ENCODE results near the gene F10. TPM values are rescaled to one million over a fixed set of nuclear protein-coding genes. Genes with fewer than 3 reads are reported as not detected.

F10 gene
- total RNA-seq, 2 donors from 2014 or later: 18.7 to 32.4 TPM

DNA sequence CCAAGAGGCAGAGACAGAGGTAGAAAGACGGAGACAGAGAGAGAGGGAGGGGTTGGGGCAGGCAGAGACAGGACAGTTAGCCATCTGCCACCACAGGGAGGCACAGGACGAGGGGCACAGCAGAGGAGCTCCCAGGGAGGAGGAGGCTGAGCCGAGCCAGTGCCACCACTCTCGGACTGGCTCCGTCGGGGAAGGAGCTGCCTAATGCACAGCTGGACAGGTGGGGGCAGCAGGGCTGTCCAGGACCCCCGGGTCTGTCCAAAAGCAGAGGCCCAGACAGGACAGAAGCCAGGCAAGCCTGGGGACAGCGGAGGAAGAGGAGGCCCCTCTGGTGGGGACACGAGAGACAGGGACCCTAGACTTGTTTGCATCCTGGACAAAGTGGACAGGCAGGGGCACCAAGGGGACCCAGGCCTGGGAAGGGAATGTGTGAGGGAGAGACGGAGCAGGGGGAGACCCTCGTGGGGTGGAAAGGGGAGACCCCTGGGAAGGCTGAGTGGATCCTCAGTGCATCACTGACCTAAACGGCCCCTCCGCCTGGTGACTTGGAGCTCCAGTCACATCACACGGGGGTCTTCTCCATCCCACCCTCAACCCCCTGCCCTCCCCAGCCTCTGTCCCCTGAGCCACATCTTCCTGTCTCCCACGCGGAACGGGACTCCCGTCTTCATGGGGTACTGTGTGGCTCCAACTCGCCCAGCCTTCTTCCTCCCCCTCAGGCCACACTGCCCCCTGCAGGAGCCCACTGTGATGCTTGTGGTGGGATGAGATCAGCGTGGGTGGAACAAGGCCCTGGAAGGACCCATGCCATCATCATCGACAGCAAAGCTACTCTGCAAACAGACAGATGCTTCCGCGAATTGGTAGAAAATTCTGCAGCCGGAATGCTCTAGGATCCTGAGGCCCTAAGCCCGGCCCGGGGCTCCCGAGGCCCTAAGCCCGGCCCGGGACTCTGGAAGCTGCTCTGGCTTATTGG is 915 bp downstream of the F10 start:
- TF ChIP-seq, protein P1, sequence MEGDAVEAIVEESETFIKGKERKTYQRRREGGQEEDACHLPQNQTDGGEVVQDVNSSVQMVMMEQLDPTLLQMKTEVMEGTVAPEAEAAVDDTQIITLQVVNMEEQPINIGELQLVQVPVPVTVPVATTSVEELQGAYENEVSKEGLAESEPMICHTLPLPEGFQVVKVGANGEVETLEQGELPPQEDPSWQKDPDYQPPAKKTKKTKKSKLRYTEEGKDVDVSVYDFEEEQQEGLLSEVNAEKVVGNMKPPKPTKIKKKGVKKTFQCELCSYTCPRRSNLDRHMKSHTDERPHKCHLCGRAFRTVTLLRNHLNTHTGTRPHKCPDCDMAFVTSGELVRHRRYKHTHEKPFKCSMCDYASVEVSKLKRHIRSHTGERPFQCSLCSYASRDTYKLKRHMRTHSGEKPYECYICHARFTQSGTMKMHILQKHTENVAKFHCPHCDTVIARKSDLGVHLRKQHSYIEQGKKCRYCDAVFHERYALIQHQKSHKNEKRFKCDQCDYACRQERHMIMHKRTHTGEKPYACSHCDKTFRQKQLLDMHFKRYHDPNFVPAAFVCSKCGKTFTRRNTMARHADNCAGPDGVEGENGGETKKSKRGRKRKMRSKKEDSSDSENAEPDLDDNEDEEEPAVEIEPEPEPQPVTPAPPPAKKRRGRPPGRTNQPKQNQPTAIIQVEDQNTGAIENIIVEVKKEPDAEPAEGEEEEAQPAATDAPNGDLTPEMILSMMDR (conservative IDR thresholded peaks at IDR 0.05): peak; percentile 64
- peak; percentile 76 for DNase-seq
- 89 to 94% methylated on average over 14 to 29 of the region's 29 CpGs for WGBS, 2 experiments (ENCODE audit: insufficient coverage in 1 of 2, insufficient read length in 1 of 2)
- Mint-ChIP-seq H3K27me3 (ENCODE audit: insufficient read depth) (peaks cover 6% of the 10 kb centered on the region), H3K9me3 (no peaks in the 10 kb centered on the region), H3K27ac (peak overlapping the region; percentile 53), H3K4me3 (peak overlapping the region; percentile 39), H3K36me3 (ENCODE audit: low read depth) (peaks cover 4% of the 10 kb centered on the region), H3K4me1 (peaks cover 12% of the 10 kb centered on the region)
- Histone ChIP-seq H3K9me3 (ENCODE audit: control insufficient read depth, low read length) (no peaks in the 10 kb centered on the region), H3K4me1 (ENCODE audit: control insufficient read depth, insufficient read depth, low read length) (peaks cover 8% of the 10 kb centered on the region), H3K36me3 (ENCODE audit: control insufficient read depth, insufficient read depth, low read length) (no peaks in the 10 kb centered on the region), H3K27ac (ENCODE audit: low read depth, low read length) (peak overlapping the region; percentile 3), H3K9ac (ENCODE audit: extremely low read depth, low read length, poor library complexity, severe bottlenecking) (no peak overlapping the region), H3K27me3 (ENCODE audit: control insufficient read depth, insufficient read depth, low read length, poor library complexity, severe bottlenecking) (peaks cover 7% of the 10 kb centered on the region), H3K4me3 (ENCODE audit: low read length) (peak overlapping the region; percentile 57)

DNA sequence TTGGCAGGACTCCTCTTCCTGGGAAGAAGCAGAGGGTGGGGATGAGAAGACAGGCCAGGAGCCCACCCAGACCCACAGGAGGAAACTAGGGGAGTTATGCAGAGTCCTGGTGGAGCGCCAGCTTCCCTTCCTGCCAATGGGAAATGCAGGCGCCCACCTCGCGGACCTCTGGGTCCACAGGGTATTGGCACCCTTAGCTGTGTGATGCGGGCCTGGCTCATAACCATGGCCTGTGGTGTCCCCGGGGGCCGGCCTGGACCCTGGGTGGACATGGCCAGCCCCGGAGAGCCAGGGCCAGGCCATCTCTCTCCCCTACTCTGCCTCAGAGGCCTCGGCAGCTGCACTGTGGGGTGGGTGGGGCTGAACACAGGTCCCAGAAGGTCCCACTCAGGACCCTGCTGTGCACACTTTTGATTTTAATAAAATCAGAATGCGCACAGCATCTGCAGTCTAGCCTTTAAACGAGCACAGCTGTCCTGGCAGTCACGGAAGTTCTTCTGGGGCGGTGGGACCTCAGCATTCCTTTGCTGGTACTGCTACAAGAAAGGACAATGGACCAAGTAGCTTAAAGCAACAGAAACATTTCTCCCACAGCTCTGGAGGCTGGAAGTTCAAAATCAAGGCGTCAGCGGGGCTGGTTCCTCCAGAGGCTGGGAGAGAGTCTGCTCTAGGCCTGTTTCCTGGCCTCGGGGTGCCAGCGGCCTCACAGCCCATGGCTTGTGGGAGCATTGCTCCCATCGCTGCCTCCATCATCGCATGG is 1.8 kb downstream of the F10 start:
- TF ChIP-seq, protein P1 (conservative IDR thresholded peaks at IDR 0.05): no peak
- peaks cover 18% of the 10 kb centered on the region for H3K4me1 Mint-ChIP-seq
- no peak for DNase-seq
- Histone ChIP-seq H3K36me3 (ENCODE audit: control insufficient read depth, insufficient read depth, low read length) (no peaks in the 10 kb centered on the region), H3K27me3 (ENCODE audit: control insufficient read depth, insufficient read depth, low read length, poor library complexity, severe bottlenecking) (peaks cover 2% of the 10 kb centered on the region), H3K4me3 (ENCODE audit: low read length) (no peak overlapping the region), H3K9me3 (ENCODE audit: control insufficient read depth, low read length) (no peaks in the 10 kb centered on the region), H3K9ac (ENCODE audit: extremely low read depth, low read length, poor library complexity, severe bottlenecking) (no peak overlapping the region), H3K4me1 (ENCODE audit: control insufficient read depth, insufficient read depth, low read length) (peaks cover 8% of the 10 kb centered on the region), H3K27ac (ENCODE audit: low read depth, low read length) (no peak overlapping the region)
- H3K9me3 Mint-ChIP-seq: peaks cover 2% of the 10 kb centered on the region
- peaks cover 8% of the 10 kb centered on the region for H3K36me3 Mint-ChIP-seq (ENCODE audit: low read depth)
- H3K27me3 Mint-ChIP-seq (ENCODE audit: insufficient read depth): peaks cover 5% of the 10 kb centered on the region
- 94 to 95% methylated on average over 16 to 19 of the region's 19 CpGs for WGBS, 2 experiments (ENCODE audit: insufficient coverage in 1 of 2, insufficient read length in 1 of 2)
- H3K27ac Mint-ChIP-seq: no peak overlapping the region
- no peak overlapping the region for H3K4me3 Mint-ChIP-seq

DNA sequence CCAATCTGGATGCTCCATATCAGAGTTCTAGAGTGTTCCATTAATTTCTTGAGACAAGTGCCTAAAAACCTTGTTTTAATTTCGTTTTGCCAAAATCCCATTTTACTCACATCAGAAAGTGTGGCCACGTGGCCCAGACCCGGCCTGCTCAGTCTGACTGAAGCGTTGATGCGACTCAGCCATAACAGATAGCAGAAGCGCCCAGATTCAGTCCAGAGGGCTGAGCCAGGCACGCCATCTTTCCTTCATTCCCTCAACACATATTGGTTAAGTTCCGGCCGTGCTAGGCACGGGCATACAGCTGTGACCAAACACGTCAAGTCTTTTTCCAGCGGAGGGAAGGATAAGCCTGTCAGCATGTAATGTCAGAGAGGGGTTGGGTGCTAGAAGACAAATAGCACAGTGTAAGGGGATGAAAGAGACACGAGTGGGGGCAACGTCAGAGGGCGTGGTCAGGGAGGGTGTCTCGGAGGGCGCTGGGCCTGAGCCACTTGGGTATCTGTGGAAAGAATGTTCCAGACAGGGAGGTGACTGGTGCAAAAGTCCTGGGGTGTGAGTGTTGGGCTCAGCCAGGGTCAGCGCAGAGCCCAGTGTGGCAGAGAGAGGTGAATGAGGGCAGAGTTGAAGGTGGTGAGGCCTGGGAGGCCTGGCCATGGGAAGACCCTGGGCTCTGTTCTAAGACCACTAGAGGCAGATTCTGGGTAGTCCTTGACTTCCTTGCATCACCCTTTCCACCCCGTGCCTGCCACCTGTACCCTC is 3.1 kb downstream of the F10 start:
- Mint-ChIP-seq H3K36me3 (ENCODE audit: low read depth) (peaks cover 14% of the 10 kb centered on the region), H3K9me3 (peaks cover 2% of the 10 kb centered on the region), H3K27me3 (ENCODE audit: insufficient read depth) (peaks cover 2% of the 10 kb centered on the region), H3K4me1 (peaks cover 18% of the 10 kb centered on the region), H3K4me3 (no peak overlapping the region), H3K27ac (no peak overlapping the region)
- Histone ChIP-seq H3K4me3 (ENCODE audit: low read length) (no peak overlapping the region), H3K9ac (ENCODE audit: extremely low read depth, low read length, poor library complexity, severe bottlenecking) (no peak overlapping the region), H3K27me3 (ENCODE audit: control insufficient read depth, insufficient read depth, low read length, poor library complexity, severe bottlenecking) (no peaks in the 10 kb centered on the region), H3K36me3 (ENCODE audit: control insufficient read depth, insufficient read depth, low read length) (no peaks in the 10 kb centered on the region), H3K9me3 (ENCODE audit: control insufficient read depth, low read length) (no peaks in the 10 kb centered on the region), H3K27ac (ENCODE audit: low read depth, low read length) (no peak overlapping the region), H3K4me1 (ENCODE audit: control insufficient read depth, insufficient read depth, low read length) (peaks cover 8% of the 10 kb centered on the region)
- DNase-seq: no peak
- TF ChIP-seq, protein P1 (conservative IDR thresholded peaks at IDR 0.05): no peak
- 94 to 95% methylated on average over 17 to 19 of the region's 19 CpGs for WGBS, 2 experiments (ENCODE audit: insufficient coverage in 1 of 2, insufficient read length in 1 of 2)
